Esophagus muscularis mucosa (tissue), 4 donors: Measurements from ENCODE around the gene GNB5. TPM values are rescaled to one million over a fixed set of nuclear protein-coding genes. Genes with fewer than 3 reads are reported as not detected.

Experiments
- DNase-seq: peaks from one replicate; pipeline ENCODE4 v3.0.0-alpha.2; 2017; ENCODE audit errors: extremely low spot score
- H3K27ac ChIP-seq, 4 donors: fragments of 200-600 bp; sonication (generic); replicated peaks in 1 of 4; 1 replicate in 3 of 4; 2 replicates in 1 of 4; pipeline ENCODE4 v1.5.1; 2016 to 2019; ENCODE audit warnings: mild to moderate bottlenecking in 1 of 4
- H3K27me3 ChIP-seq, 4 donors: fragments of 200-600 bp; sonication (generic); one replicate each; pipeline versions ENCODE4 v1.5.1 to v1.6.0; 2016 to 2019
- H3K36me3 ChIP-seq, 4 donors: fragments of 200-600 bp; sonication (generic); one replicate each; pipeline ENCODE4 v1.5.1; 2016 to 2019
- H3K4me1 ChIP-seq, 4 donors: fragments of 200-600 bp; sonication (generic); one replicate each; pipeline ENCODE4 v1.5.1; 2016 to 2019
- H3K4me3 ChIP-seq, 4 donors: fragments of 200-600 bp; sonication (generic); 1 replicate in 2 of 4; 2 replicates in 2 of 4; pipeline ENCODE4 v1.5.1; 2016 to 2019; ENCODE audit warnings: mild to moderate bottlenecking in 4 of 4, moderate library complexity in 1 of 4
- H3K9me3 ChIP-seq, 4 donors: fragments of 200-600 bp; sonication (generic); 1 replicate in 3 of 4; 2 replicates in 1 of 4; pipeline ENCODE4 v1.5.1; 2016 to 2019
- EP300 ChIP-seq: sonication (generic); formaldehyde crosslinking; IDR thresholded peaks from one replicate; pipeline ENCODE4 v1.6.1; 2017; ENCODE audit warnings: antibody characterized with exemption
- POLR2A ChIP-seq: fragments of 450-650 bp; IDR thresholded peaks from one replicate; pipeline ENCODE4 v1.6.1; 2017; ENCODE audit warnings: antibody characterized with exemption, moderate library complexity, mild to moderate bottlenecking, low read depth
- POLR2AphosphoS5 ChIP-seq, 2 donors: sonication (generic); formaldehyde crosslinking; IDR thresholded peaks; one replicate each; pipeline ENCODE4 v1.6.1; 2017; ENCODE audit warnings: antibody characterized with exemption in 2 of 2
- WGBS: methylation state at CpG from one replicate; pipeline ENCODE4 v1.1.5; 2018; 5-methylcytosine and 5-hydroxymethylcytosine counted together
- intact Hi-C: fragments of 100-400 bp; cut with DNase I; formaldehyde crosslinking; loops from one replicate; pipeline ENCODE4 v1.15.1; 2023
- total RNA-seq, 4 donors: library from RNA; depleted of rRNA; stranded (reverse); fragments of >200 nt; gene quantifications; one replicate each; pipeline versions ENCODE4 v1.1.0 to v1.2.1, GENCODE V29; 2016
- TF ChIP-seq, protein P1 (sequence below), 3 experiments: fragments of 200-600 bp in 2 of 3; fragments of 450-650 bp in 1 of 3; sonication (generic) in 2 of 3; IDR thresholded peaks; one replicate each; pipeline ENCODE4 v1.5.1; 2017 to 2019; ENCODE audit warnings: antibody characterized with exemption in 3 of 3, mild to moderate bottlenecking in 2 of 3, moderate library complexity in 1 of 3

GNB5 gene
- total RNA-seq, 4 donors from 2014 or later, result 26.7 to 50.1 (median 36.2) TPM

- no peak for DNase-seq
- no peak overlapping the region for H3K4me3 ChIP-seq
- H3K27me3 ChIP-seq, result peaks cover 0 to 4% (median 0%) of the 10 kb centered on the region in 4 donors
- peaks cover 0 to 6% (median 1%) of the 10 kb centered on the region in 4 donors for H3K4me1 ChIP-seq
- no peak for TF ChIP-seq POLR2AphosphoS5 (IDR thresholded peaks at IDR 0.05)
- no peak for TF ChIP-seq EP300
- TF ChIP-seq, protein P1, sequence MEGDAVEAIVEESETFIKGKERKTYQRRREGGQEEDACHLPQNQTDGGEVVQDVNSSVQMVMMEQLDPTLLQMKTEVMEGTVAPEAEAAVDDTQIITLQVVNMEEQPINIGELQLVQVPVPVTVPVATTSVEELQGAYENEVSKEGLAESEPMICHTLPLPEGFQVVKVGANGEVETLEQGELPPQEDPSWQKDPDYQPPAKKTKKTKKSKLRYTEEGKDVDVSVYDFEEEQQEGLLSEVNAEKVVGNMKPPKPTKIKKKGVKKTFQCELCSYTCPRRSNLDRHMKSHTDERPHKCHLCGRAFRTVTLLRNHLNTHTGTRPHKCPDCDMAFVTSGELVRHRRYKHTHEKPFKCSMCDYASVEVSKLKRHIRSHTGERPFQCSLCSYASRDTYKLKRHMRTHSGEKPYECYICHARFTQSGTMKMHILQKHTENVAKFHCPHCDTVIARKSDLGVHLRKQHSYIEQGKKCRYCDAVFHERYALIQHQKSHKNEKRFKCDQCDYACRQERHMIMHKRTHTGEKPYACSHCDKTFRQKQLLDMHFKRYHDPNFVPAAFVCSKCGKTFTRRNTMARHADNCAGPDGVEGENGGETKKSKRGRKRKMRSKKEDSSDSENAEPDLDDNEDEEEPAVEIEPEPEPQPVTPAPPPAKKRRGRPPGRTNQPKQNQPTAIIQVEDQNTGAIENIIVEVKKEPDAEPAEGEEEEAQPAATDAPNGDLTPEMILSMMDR (IDR thresholded peaks at IDR 0.05), result no peak
- no peak for TF ChIP-seq POLR2A
- no peak overlapping the region for H3K27ac ChIP-seq
- H3K9me3 ChIP-seq, result no peaks in the 10 kb centered on the region
- whole genome bisulfite sequencing, result 83% methylated on average over 5 of the region's 5 CpGs
- no peaks in the 10 kb centered on the region for H3K36me3 ChIP-seq
- intact Hi-C loops, result no loop called here
These were observed 111.2 kb downstream of the GNB5 start for GRCh38 chr15:52080031-52080430.

- intact Hi-C loops, result loop anchor here (5.0 kb wide), 1 partner anchor 107 kb away; the partner anchor contains the start of gene LEO1
- Histone ChIP-seq H3K36me3 (no peaks in the 10 kb centered on the region), H3K4me3 (peak overlapping the region in 1 of 4 donors; percentile 10), H3K4me1 (peaks cover 0 to 6% (median 1%) of the 10 kb centered on the region in 4 donors), H3K9me3 (no peaks in the 10 kb centered on the region), H3K27me3 (peaks cover 0 to 4% (median 0%) of the 10 kb centered on the region in 4 donors), H3K27ac (no peak overlapping the region)
- no peak for DNase-seq
- WGBS, result 46% methylated on average over 12 of the region's 13 CpGs
- no peak for TF ChIP-seq EP300
- no peak for TF ChIP-seq POLR2A
- TF ChIP-seq, protein P1 (IDR thresholded peaks at IDR 0.05), result peak; percentile 76 to 85 (median 83)
- no peak for TF ChIP-seq POLR2AphosphoS5 (IDR thresholded peaks at IDR 0.05)
These were observed 112.1 kb downstream of the GNB5 start for GRCh38 chr15:52078876-52079700.

- DNase-seq, result no peak
- intact Hi-C loops, result loop anchor here (5.0 kb wide), 1 partner anchor 106 kb away; the partner anchor contains the start of gene LEO1
- H3K27ac ChIP-seq, result no peak overlapping the region
- peak overlapping the region in 1 of 4 donors; percentile 10 for H3K4me3 ChIP-seq
- H3K4me1 ChIP-seq, result peaks cover 0 to 6% (median 1%) of the 10 kb centered on the region in 4 donors
- H3K36me3 ChIP-seq, result no peaks in the 10 kb centered on the region
- TF ChIP-seq POLR2AphosphoS5 (IDR thresholded peaks at IDR 0.05), result no peak
- 75% methylated on average over 8 of the region's 10 CpGs for WGBS
- H3K27me3 ChIP-seq, result peaks cover 0 to 4% (median 0%) of the 10 kb centered on the region in 4 donors
- no peaks in the 10 kb centered on the region for H3K9me3 ChIP-seq
These were observed 112.9 kb downstream of the GNB5 start for GRCh38 chr15:52078197-52078875.

GRCh38 chr15:52076889-52077781, 114.1 kb downstream of the GNB5 start:
- no peaks in the 10 kb centered on the region for H3K9me3 ChIP-seq
- intact Hi-C loops, result loop anchor here (5.0 kb wide), 1 partner anchor 105 kb away; the partner anchor contains the start of gene LEO1
- H3K27ac ChIP-seq, result no peak overlapping the region
- peaks cover 0 to 4% (median 0%) of the 10 kb centered on the region in 4 donors for H3K27me3 ChIP-seq
- H3K4me1 ChIP-seq, result peaks cover 0 to 6% (median 1%) of the 10 kb centered on the region in 4 donors
- 84% methylated on average over 11 of the region's 11 CpGs for WGBS
- no peaks in the 10 kb centered on the region for H3K36me3 ChIP-seq
- DNase-seq, result no peak
- H3K4me3 ChIP-seq, result no peak overlapping the region
- TF ChIP-seq EP300, result no peak
- TF ChIP-seq POLR2A, result no peak
- no peak for TF ChIP-seq POLR2AphosphoS5 (IDR thresholded peaks at IDR 0.05)
- TF ChIP-seq, protein P1 (IDR thresholded peaks at IDR 0.05), result no peak
